Kidney (tissue), 14 donors: ENCODE data around the gene NF2. TPM values are rescaled to one million over a fixed set of nuclear protein-coding genes. Genes with fewer than 3 reads are reported as not detected.

Source experiments
- DNase-seq, 5 donors: peaks; one replicate each; pipeline ENCODE4 v3.0.0-alpha.2; 2013 to 2020
- FAIRE-seq: peaks from 2 replicates; lab custom pipeline; 2012; peaks lifted over from hg19 to GRCh38; lab: Jason Lieb, UNC
- H3K27ac ChIP-seq, 2 donors: one replicate each; pipeline ENCODE4 v1.7.0; 2013; ENCODE audit warnings: low read depth in 2 of 2, low read length in 2 of 2, inconsistent platforms in 1 of 2
- H3K27me3 ChIP-seq: one replicate; pipeline ENCODE4 v1.7.1; 2013; ENCODE audit warnings: low read length, inconsistent platforms; ENCODE audit not compliant: control insufficient read depth, insufficient read depth
- H3K36me3 ChIP-seq, 3 donors: one replicate each; pipeline versions ENCODE4 v1.7.0 to v1.7.1; 2013; ENCODE audit warnings: low read length in 3 of 3, control low read depth in 1 of 3, inconsistent platforms in 1 of 3; ENCODE audit not compliant: insufficient read depth in 3 of 3, control insufficient read depth in 2 of 3
- H3K4me1 ChIP-seq, 3 donors: one replicate each; pipeline versions ENCODE4 v1.7.0 to v1.7.1; 2013; ENCODE audit warnings: low read length in 3 of 3, inconsistent platforms in 1 of 3, low read depth in 1 of 3; ENCODE audit not compliant: control insufficient read depth in 2 of 3, insufficient read depth in 2 of 3
- H3K4me3 ChIP-seq, 3 donors: one replicate each; pipeline versions ENCODE4 v1.7.0 to v1.8.1; 2013; ENCODE audit warnings: low read length in 3 of 3, control low read depth in 1 of 3, inconsistent platforms in 1 of 3
- H3K9ac ChIP-seq, 3 donors: one replicate each; pipeline versions ENCODE4 v1.7.0 to v1.7.1; 2013; ENCODE audit warnings: low read length in 3 of 3, control low read depth in 1 of 3, inconsistent platforms in 1 of 3
- H3K9me3 ChIP-seq, 3 donors: one replicate each; pipeline versions ENCODE4 v1.7.0 to v1.7.1; 2013; ENCODE audit warnings: low read length in 3 of 3, control low read depth in 1 of 3, inconsistent platforms in 1 of 3; ENCODE audit not compliant: control insufficient read depth in 2 of 3, insufficient read depth in 1 of 3
- CTCF ChIP-seq: IDR thresholded peaks from 3 replicates; pipeline ENCODE4 v1.5.1; 2012; ENCODE audit warnings: mild to moderate bottlenecking, moderate library complexity, borderline replicate concordance; ENCODE audit not compliant: insufficient read depth; ENCODE audit errors: extremely low read depth
- intact Hi-C: fragments of 100-400 bp; cut with DNase I; formaldehyde crosslinking; loops from one replicate; pipeline ENCODE4 v1.11.1; 2022
- polyA plus RNA-seq: library from polyadenylated mRNA; stranded (reverse); fragments of 350-450 nt; fragmentation: Illumina TruSeq; extraction: RNeasy Lipid Tissue Mini Kit (QIAGEN cat#74804); gene quantifications from one replicate; pipeline ENCODE4 v1.2.3, GENCODE V29; 2014; ENCODE audit warnings: low read depth, low replicate concordance; ENCODE audit not compliant: insufficient read depth
- total RNA-seq: library from RNA; stranded (reverse); fragmentation: NEBNext Ultra II Directional; extraction: Animal tissue kit (Norgen Biotek cat#: 25700); gene quantifications from one replicate; pipeline ENCODE4 v1.2.1, GENCODE V29; 2021
- donor health status: control.
- donor health status: control.
- donor health status: control.
- donor health status: control.
- donor health status: control.
- donor health status: DM: yes; HTN: yes; CAD: no.
- donor health status: Normal renal cell carcinoma (clear cell type).

Gene NF2
- total and polyA plus RNA-seq, 2 donors from 2014 or later: 15.4 to 60.6 TPM

- no peaks in the 10 kb centered on the region for H3K4me1 ChIP-seq
- intact Hi-C loops: no loop called here
- FAIRE-seq (no peak), DNase-seq (no peak)
- H3K4me3 ChIP-seq: no peak overlapping the region
- no peaks in the 10 kb centered on the region for H3K9me3 ChIP-seq
- peaks cover 5 to 18% (median 8%) of the 10 kb centered on the region in 3 donors for H3K36me3 ChIP-seq
- no peak overlapping the region for H3K9ac ChIP-seq
- H3K27ac ChIP-seq: no peak overlapping the region
- H3K27me3 ChIP-seq: no peaks in the 10 kb centered on the region
- TF ChIP-seq CTCF: no peak
These were observed 34.3 kb upstream of the NF2 start for GRCh38 chr22:29569011-29569678.

DNA sequence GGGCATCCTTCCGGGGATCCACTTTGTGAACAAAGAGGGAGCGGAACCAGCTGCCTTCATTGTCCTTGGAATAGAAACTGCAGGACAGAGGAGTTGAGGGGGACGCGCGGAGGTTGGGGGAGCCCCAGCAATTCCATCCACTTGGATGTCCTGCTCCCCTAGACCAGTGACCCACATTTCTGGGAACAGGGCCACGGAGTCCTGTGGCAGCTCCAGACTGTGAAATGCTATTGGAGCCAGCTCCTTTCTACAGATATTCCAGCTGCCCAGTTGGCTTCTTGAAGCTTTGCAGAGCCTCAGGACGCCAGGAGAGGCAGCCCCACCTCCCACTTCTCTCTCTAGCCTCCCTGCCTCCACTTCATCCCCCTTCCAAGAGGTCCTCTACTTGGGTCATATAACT is 33.0 kb upstream of the NF2 start:
- Histone ChIP-seq H3K4me1 (no peaks in the 10 kb centered on the region), H3K4me3 (no peak overlapping the region), H3K9me3 (no peaks in the 10 kb centered on the region), H3K27me3 (no peaks in the 10 kb centered on the region), H3K27ac (no peak overlapping the region), H3K36me3 (peaks cover 4 to 12% (median 8%) of the 10 kb centered on the region in 3 donors), H3K9ac (no peak overlapping the region)
- DNase-seq (no peak), FAIRE-seq (no peak)
- intact Hi-C loops: no loop called here
- no peak for TF ChIP-seq CTCF

- Histone ChIP-seq H3K9me3 (no peaks in the 10 kb centered on the region), H3K4me3 (no peak overlapping the region), H3K9ac (no peak overlapping the region), H3K27ac (no peak overlapping the region), H3K4me1 (no peaks in the 10 kb centered on the region), H3K27me3 (no peaks in the 10 kb centered on the region), H3K36me3 (peaks cover 4 to 10% (median 8%) of the 10 kb centered on the region in 3 donors)
- DNase-seq (no peak), FAIRE-seq (no peak)
- no peak for TF ChIP-seq CTCF
- intact Hi-C loops: no loop called here
These were observed 32.4 kb upstream of the NF2 start for GRCh38 chr22:29570912-29571549.
